Chondrocyte (in vitro differentiated cells): ENCODE data around the gene HCFC1R1. TPM values are rescaled to one million over a fixed set of nuclear protein-coding genes. Genes with fewer than 3 reads are reported as not detected.

Experiments
- DNase-seq: peaks from one replicate; pipeline ENCODE4 v3.0.0; 2021; ENCODE audit warnings: mixed read lengths, low spot score
- H3K27ac Mint-ChIP-seq: one replicate; pipeline ENCODE4 v1.8.0; 2021; ENCODE audit warnings: mild to moderate bottlenecking, moderate library complexity, mixed read lengths; ENCODE audit not compliant: unreplicated experiment
- H3K27me3 Mint-ChIP-seq: 2 replicates; pipeline ENCODE4 v1.8.0; 2021; ENCODE audit warnings: low read depth, mixed read lengths
- H3K36me3 Mint-ChIP-seq: 2 replicates; pipeline ENCODE4 v1.8.0; 2021; ENCODE audit warnings: low read depth, mixed read lengths
- H3K4me1 Mint-ChIP-seq: 2 replicates; pipeline ENCODE4 v1.8.0; 2021; ENCODE audit warnings: low read depth, mild to moderate bottlenecking, mixed read lengths
- H3K4me3 Mint-ChIP-seq: one replicate; pipeline ENCODE4 v1.8.0; 2021; ENCODE audit warnings: mild to moderate bottlenecking, moderate library complexity, mixed read lengths; ENCODE audit not compliant: unreplicated experiment
- H3K9me3 Mint-ChIP-seq: 2 replicates; pipeline ENCODE4 v1.8.0; 2021; ENCODE audit warnings: low read depth, mixed read lengths
- CTCF ChIP-seq: fragments of 200-600 bp; sonication (generic); IDR thresholded peaks from 2 replicates; pipeline ENCODE4 v1.5.0; 2021; ENCODE audit warnings: antibody characterized with exemption, mild to moderate bottlenecking, moderate library complexity
- total RNA-seq: library from RNA; stranded (reverse); gene quantifications from 3 replicates; pipeline ENCODE4 v1.2.1, GENCODE V29; 2021

The HCFC1R1 gene
- total RNA-seq, 1 donor from 2014 or later, result 79.3 TPM

GRCh38 chr16:3029491-3030221 lies 5.9 kb upstream of the HCFC1R1 start:
- DNase-seq, result no peak
- Mint-ChIP-seq H3K9me3 (no peaks in the 10 kb centered on the region), H3K27ac (no peak overlapping the region), H3K36me3 (peaks cover 8% of the 10 kb centered on the region), H3K27me3 (peaks cover 20% of the 10 kb centered on the region), H3K4me3 (no peak overlapping the region), H3K4me1 (no peaks in the 10 kb centered on the region)
- no peak for TF ChIP-seq CTCF

GRCh38 chr16:3028716-3029319 lies 5.1 kb upstream of the HCFC1R1 start:
- Mint-ChIP-seq H3K27ac (no peak overlapping the region), H3K4me1 (peaks cover 5% of the 10 kb centered on the region), H3K36me3 (peaks cover 11% of the 10 kb centered on the region), H3K4me3 (no peak overlapping the region), H3K27me3 (peaks cover 16% of the 10 kb centered on the region), H3K9me3 (no peaks in the 10 kb centered on the region)
- DNase-seq, result no peak
- TF ChIP-seq CTCF, result no peak

- peaks cover 9% of the 10 kb centered on the region for H3K27me3 Mint-ChIP-seq
- H3K4me3 Mint-ChIP-seq, result no peak overlapping the region
- H3K36me3 Mint-ChIP-seq, result peaks cover 11% of the 10 kb centered on the region
- peak; percentile 80 for DNase-seq
- H3K27ac Mint-ChIP-seq, result no peak overlapping the region
- peaks cover 9% of the 10 kb centered on the region for H3K4me1 Mint-ChIP-seq
- TF ChIP-seq CTCF, result peak; percentile 85
- H3K9me3 Mint-ChIP-seq, result no peaks in the 10 kb centered on the region
Measured at GRCh38 chr16:3027983-3028715, 4.4 kb upstream of the HCFC1R1 start.

- Mint-ChIP-seq H3K4me3 (no peak overlapping the region), H3K27me3 (peaks cover 2% of the 10 kb centered on the region), H3K27ac (no peak overlapping the region), H3K4me1 (peaks cover 16% of the 10 kb centered on the region), H3K9me3 (no peaks in the 10 kb centered on the region), H3K36me3 (peaks cover 11% of the 10 kb centered on the region)
- no peak for TF ChIP-seq CTCF
- no peak for DNase-seq
Measured at GRCh38 chr16:3027489-3027795, 3.7 kb upstream of the HCFC1R1 start.

- no peaks in the 10 kb centered on the region for H3K27me3 Mint-ChIP-seq
- TF ChIP-seq CTCF, result no peak
- H3K36me3 Mint-ChIP-seq, result peaks cover 12% of the 10 kb centered on the region
- H3K4me3 Mint-ChIP-seq, result no peak overlapping the region
- peaks cover 22% of the 10 kb centered on the region for H3K4me1 Mint-ChIP-seq
- DNase-seq, result no peak
- H3K27ac Mint-ChIP-seq, result no peak overlapping the region
- no peaks in the 10 kb centered on the region for H3K9me3 Mint-ChIP-seq
Measured at GRCh38 chr16:3026609-3027488, 3.1 kb upstream of the HCFC1R1 start.
